RPMI7951 (cell line): ENCODE results near the gene TNRC6C. TPM values are rescaled to one million over a fixed set of nuclear protein-coding genes. Genes with fewer than 3 reads are reported as not detected.

Experiments
- DNase-seq: peaks from one replicate; pipeline ENCODE4 v3.0.0-alpha.2; 2012; ENCODE audit warnings: low read depth
- total RNA-seq: library from RNA; depleted of rRNA; stranded (reverse); fragments of >200 nt; shearing (Covaris generic); gene quantifications from 2 replicates; pipeline ENCODE4 v1.2.3, GENCODE V29; 2014; rRNA removed

TNRC6C gene
- total RNA-seq, 1 experiment from 2014 or later = 4.0 TPM

GRCh38 chr17:78154903-78155811 is 196.7 kb downstream of the TNRC6C start:
- DNase-seq = no peak

Other genes with a start within 250 kb of the TNRC6C start
- gene TMC6, start 170.1 kb downstream of the TNRC6C start, total RNA-seq = not detected in 2 replicates
- not detected in 2 replicates for gene TMC8, start 172.1 kb downstream of the TNRC6C start, total RNA-seq
- not detected in 2 replicates for gene C17orf99, start 187.7 kb downstream of the TNRC6C start, total RNA-seq
- gene SYNGR2, start 209.9 kb downstream of the TNRC6C start, total RNA-seq = 15.6 and 17.3 TPM in 2 replicates
- 161 and 167 TPM in 2 replicates for gene TK1, start 228.3 kb downstream of the TNRC6C start, total RNA-seq
- 16.0 and 20.9 TPM in 2 replicates for gene AFMID, start 228.7 kb downstream of the TNRC6C start, total RNA-seq